Erythroblast (primary cell): Measurements from ENCODE around the gene PLCL1.

Experiments
- GATA1 ChIP-seq: IDR thresholded peaks from 2 replicates; pipeline ENCODE4 v1.6.1; 2011; ENCODE audit warnings: low read depth, mild to moderate bottlenecking, control low read depth, low read length, moderate library complexity
- POLR2A ChIP-seq: IDR thresholded peaks from 2 replicates; pipeline ENCODE4 v1.6.1; 2011; ENCODE audit warnings: mild to moderate bottlenecking, low read length

- TF ChIP-seq POLR2A (no peak), GATA1 (no peak)
Measured at GRCh38 chr2:198101688-198102087, 297.3 kb downstream of the PLCL1 start.
